ENCODE measurements around the gene PSMA8. TPM values are rescaled to one million over a fixed set of nuclear protein-coding genes. Genes with fewer than 3 reads are reported as not detected.

Gene PSMA8
- total RNA-seq, 1 experiment from 2014 or later: not detected

GRCh38 chr18:26104035-26104434, 29.6 kb upstream of the PSMA8 start:
- Histone ChIP-seq H2AK5ac (ENCODE audit: insufficient read length, low read length) (no peak overlapping the region), H4K5ac (ENCODE audit: insufficient read length, low read depth, low read length) (no peak overlapping the region)

More at GRCh38 chr18:26104035-26104434, 29.6 kb upstream of the PSMA8 start:
- Histone ChIP-seq H2BK15ac (ENCODE audit: low read depth, low read length) (no peak overlapping the region), H3K23me2 (ENCODE audit: insufficient read length, low read depth, low read length, poor library complexity, severe bottlenecking) (no peaks in the 10 kb centered on the region), H3T11ph (ENCODE audit: low read length) (no peak overlapping the region), H3K4ac (ENCODE audit: low read depth, low read length) (no peak overlapping the region), H2BK120ac (ENCODE audit: low read depth, low read length, poor library complexity, severe bottlenecking) (no peak overlapping the region), H2BK12ac (ENCODE audit: insufficient read length, low read depth, low read length) (no peak overlapping the region), H4K8ac (replicated peaks; ENCODE audit: insufficient read length, low read depth, low read length) (no peak overlapping the region), H4K91ac (ENCODE audit: insufficient read length, low read depth, low read length) (no peak overlapping the region), H3K56ac (ENCODE audit: insufficient read length, low read depth, low read length) (no peak overlapping the region), H3K27me3 (ENCODE audit: insufficient read depth, low read length) (no peaks in the 10 kb centered on the region), H4K20me1 (ENCODE audit: control insufficient read depth, insufficient read depth, insufficient read length) (no peaks in the 10 kb centered on the region), H3K79me1 (ENCODE audit: insufficient read depth, low read depth, low read length, poor library complexity, severe bottlenecking) (no peaks in the 10 kb centered on the region), H3K23ac (ENCODE audit: insufficient read length, low read depth, low read length) (no peak overlapping the region), H3K9ac (ENCODE audit: extremely low read depth, insufficient read length, low read length) (no peak overlapping the region), H3K9me3 (ENCODE audit: control insufficient read depth, low read depth, low read length) (no peaks in the 10 kb centered on the region), H2AFZ (ENCODE audit: low read length) (no peak overlapping the region), H2BK20ac (ENCODE audit: low read depth, low read length, poor library complexity, severe bottlenecking) (no peak overlapping the region), H3K4me2 (ENCODE audit: insufficient read depth, insufficient read length, low read length) (no peak overlapping the region), H2BK5ac (ENCODE audit: insufficient read length, low read length) (no peak overlapping the region), H3K18ac (ENCODE audit: insufficient read length, low read depth, low read length) (no peak overlapping the region), H3K27ac (ENCODE audit: insufficient read length, low read depth, low read length) (no peak overlapping the region), H3K14ac (ENCODE audit: insufficient read depth, low read length) (no peak overlapping the region), H3K4me1 (ENCODE audit: insufficient read depth, low read length) (no peaks in the 10 kb centered on the region), H3K79me2 (ENCODE audit: insufficient read depth, low read length) (no peaks in the 10 kb centered on the region)
- DNase-seq: no peak
- no peak for TF ChIP-seq CTCF (conservative IDR thresholded peaks at IDR 0.05)
- H3K4me3 Mint-ChIP-seq: no peak overlapping the region
- peaks cover 3% of the 10 kb centered on the region in 2 experiments; a peak in 2 of 5 replicates for H3K9me3 Mint-ChIP-seq
- peaks cover 0 to 2% (median 0%) of the 10 kb centered on the region in 3 experiments; a peak in 1 of 7 replicates for H3K36me3 Mint-ChIP-seq (ENCODE audit: insufficient read depth in 1 of 3, low read depth in 3 of 3)
- no CpG with 5 or more reads among the region's 1 CpG for WGBS (ENCODE audit: extremely low coverage, insufficient read length, low lambda C conversion rate)
- H3K4me1 Mint-ChIP-seq: no peaks in the 10 kb centered on the region
- no peaks in the 10 kb centered on the region for H3K27me3 Mint-ChIP-seq (ENCODE audit: low read depth)
- no peak overlapping the region for H3K27ac Mint-ChIP-seq

Data from H9 (cell line).